SK-N-MC (cell line): Measurements from ENCODE around the gene ARL5B.

Source experiments
- EZH2 ChIP-seq: fragments of 200-600 bp; sonication (generic); IDR thresholded peaks from one replicate; pipeline ENCODE4 v1.6.1; 2017; ENCODE audit warnings: antibody characterized with exemption
- POLR2AphosphoS5 ChIP-seq: IDR thresholded peaks from 2 replicates; pipeline ENCODE4 v1.6.1; 2012; ENCODE audit warnings: mild to moderate bottlenecking, low read depth, low read length, borderline replicate concordance

DNA sequence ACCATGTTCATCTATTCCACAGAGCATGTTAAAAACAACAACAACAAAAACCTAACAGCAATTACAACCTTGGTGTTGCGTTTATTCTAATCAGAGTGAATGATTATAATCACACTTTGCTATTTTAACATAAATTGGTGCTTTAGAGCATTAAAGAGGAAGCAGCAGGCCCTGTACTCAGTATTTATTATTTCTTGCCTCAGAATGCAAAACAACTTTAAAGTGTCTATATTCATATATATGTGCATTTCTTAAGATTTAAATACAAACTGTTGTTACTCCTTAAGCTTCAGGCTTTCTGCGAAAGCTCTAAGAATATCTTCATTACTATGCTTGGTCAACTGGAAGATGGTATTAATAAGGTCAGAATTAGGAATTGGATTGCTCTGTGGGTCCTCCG is 21.5 kb downstream of the ARL5B start:
- TF ChIP-seq POLR2AphosphoS5 (no peak), EZH2 (no peak)
